Ascending aorta (tissue), 2 donors: ENCODE results near the gene INHBA. TPM values are rescaled to one million over a fixed set of nuclear protein-coding genes. Genes with fewer than 3 reads are reported as not detected.

Experiments
- DNase-seq, 2 donors: peaks; one replicate each; pipeline ENCODE4 v3.0.0-alpha.2; 2019; ENCODE audit warnings: low spot score in 2 of 2
- H3K27ac ChIP-seq, 2 donors: fragments of 200-600 bp; sonication (generic); one replicate each; pipeline ENCODE4 v1.5.1; 2016 to 2017; ENCODE audit warnings: mild to moderate bottlenecking in 1 of 2
- H3K27me3 ChIP-seq: fragments of 200-600 bp; sonication (generic); one replicate; pipeline ENCODE4 v1.5.1; 2017
- H3K36me3 ChIP-seq, 2 donors: fragments of 200-600 bp; sonication (generic); one replicate each; pipeline ENCODE4 v1.5.1; 2016
- H3K4me1 ChIP-seq, 2 donors: fragments of 200-600 bp; sonication (generic); one replicate each; pipeline ENCODE4 v1.5.1; 2016 to 2017; ENCODE audit warnings: mild to moderate bottlenecking in 1 of 2
- H3K4me3 ChIP-seq, 2 donors: fragments of 200-600 bp; sonication (generic); one replicate each; pipeline ENCODE4 v1.5.1; 2016 to 2017; ENCODE audit warnings: mild to moderate bottlenecking in 1 of 2
- H3K9me3 ChIP-seq, 2 donors: fragments of 200-600 bp; sonication (generic); one replicate each; pipeline ENCODE4 v1.5.1; 2016
- CTCF ChIP-seq, 3 experiments: fragments of 200-600 bp in 2 of 3; fragments of 450-650 bp in 1 of 3; sonication (generic) in 2 of 3; IDR thresholded peaks; one replicate each; pipeline ENCODE4 v1.5.1; 2016 to 2019; ENCODE audit warnings: antibody characterized with exemption in 3 of 3, mild to moderate bottlenecking in 1 of 3, moderate library complexity in 1 of 3
- intact Hi-C: fragments of 100-400 bp; cut with DNase I; formaldehyde crosslinking; loops from one replicate; pipeline ENCODE4 v1.15.1; 2023
- total RNA-seq: library from RNA; depleted of rRNA; stranded (reverse); fragments of >200 nt; gene quantifications from one replicate; pipeline ENCODE4 v1.1.0, GENCODE V29; 2016

The INHBA gene
- total RNA-seq, 1 donor from 2014 or later = 41.5 TPM

GRCh38 chr7:41692251-41692650 lies 10.6 kb downstream of the INHBA start:
- Histone ChIP-seq H3K9me3 (no peaks in the 10 kb centered on the region), H3K4me3 (peak overlapping the region in 1 of 2 donors; percentile 82), H3K27me3 (no peaks in the 10 kb centered on the region), H3K4me1 (peaks cover 9 to 36% of the 10 kb centered on the region in 2 donors), H3K27ac (peak overlapping the region; percentile 3 to 51), H3K36me3 (peaks cover 8 to 13% of the 10 kb centered on the region in 2 donors)
- no peak for DNase-seq
- no peak for TF ChIP-seq CTCF (IDR thresholded peaks at IDR 0.05)
- intact Hi-C loops = loop anchor here (5.0 to 10.0 kb wide), 2 partner anchors 120 to 1457 kb away; no protein-coding TSS in a partner anchor

GRCh38 chr7:41691286-41692190 lies 11.4 kb downstream of the INHBA start:
- peaks cover 9 to 36% of the 10 kb centered on the region in 2 donors for H3K4me1 ChIP-seq
- H3K36me3 ChIP-seq = peaks cover 8 to 17% of the 10 kb centered on the region in 2 donors
- intact Hi-C loops = loop anchor here (5.0 to 10.0 kb wide), 2 partner anchors 119 to 1457 kb away; no protein-coding TSS in a partner anchor
- no peak for TF ChIP-seq CTCF (IDR thresholded peaks at IDR 0.05)
- peak overlapping the region in 1 of 2 donors; percentile 3 for H3K27ac ChIP-seq
- no peaks in the 10 kb centered on the region for H3K27me3 ChIP-seq
- DNase-seq = no peak
- H3K4me3 ChIP-seq = peak overlapping the region in 1 of 2 donors; percentile 82
- no peaks in the 10 kb centered on the region for H3K9me3 ChIP-seq

GRCh38 chr7:41689815-41690214 lies 13.1 kb downstream of the INHBA start:
- H3K36me3 ChIP-seq = peaks cover 8 to 19% of the 10 kb centered on the region in 2 donors

GRCh38 chr7:41688906-41689305 lies 14.0 kb downstream of the INHBA start:
- intact Hi-C loops = no loop called here

More at GRCh38 chr7:41689815-41690214, 13.1 kb downstream of the INHBA start:
- no peak for DNase-seq
- intact Hi-C loops = loop anchor here (5.0 to 10.0 kb wide), 2 partner anchors 118 to 1455 kb away; no protein-coding TSS in a partner anchor
- Histone ChIP-seq H3K4me3 (no peak overlapping the region), H3K27ac (no peak overlapping the region), H3K4me1 (peaks cover 6 to 32% of the 10 kb centered on the region in 2 donors), H3K9me3 (no peaks in the 10 kb centered on the region), H3K27me3 (no peaks in the 10 kb centered on the region)
- no peak for TF ChIP-seq CTCF (IDR thresholded peaks at IDR 0.05)

More at GRCh38 chr7:41688906-41689305, 14.0 kb downstream of the INHBA start:
- no peaks in the 10 kb centered on the region for H3K9me3 ChIP-seq
- TF ChIP-seq CTCF (IDR thresholded peaks at IDR 0.05) = no peak
- H3K27ac ChIP-seq = no peak overlapping the region
- H3K4me3 ChIP-seq = no peak overlapping the region
- no peaks in the 10 kb centered on the region for H3K27me3 ChIP-seq
- peaks cover 8 to 21% of the 10 kb centered on the region in 2 donors for H3K36me3 ChIP-seq
- no peak for DNase-seq
- peaks cover 5 to 26% of the 10 kb centered on the region in 2 donors for H3K4me1 ChIP-seq
